Right renal pelvis (tissue), 4 donors: ENCODE measurements around the gene SLC7A6OS. TPM values are rescaled to one million over a fixed set of nuclear protein-coding genes. Genes with fewer than 3 reads are reported as not detected.
A peak's percentile ranks its signal among the peaks of the same experiment; 100 is the strongest.

Experiments
- DNase-seq, 4 donors: peaks; one replicate each; pipeline ENCODE4 v3.0.0-alpha.2; 2013; ENCODE audit warnings: low read depth in 4 of 4, low spot score in 3 of 4, missing footprints in 1 of 4
- polyA plus RNA-seq, 4 donors: library from polyadenylated mRNA; unstranded; fragments of 120-200 nt; gene quantifications; one replicate each; pipeline ENCODE4 v1.2.1, GENCODE V29; 2013; ENCODE audit not compliant: insufficient read length in 4 of 4

Gene SLC7A6OS
- polyA plus RNA-seq, 4 donors = 19.7 to 22.4 (median 21.3) TPM

DNA sequence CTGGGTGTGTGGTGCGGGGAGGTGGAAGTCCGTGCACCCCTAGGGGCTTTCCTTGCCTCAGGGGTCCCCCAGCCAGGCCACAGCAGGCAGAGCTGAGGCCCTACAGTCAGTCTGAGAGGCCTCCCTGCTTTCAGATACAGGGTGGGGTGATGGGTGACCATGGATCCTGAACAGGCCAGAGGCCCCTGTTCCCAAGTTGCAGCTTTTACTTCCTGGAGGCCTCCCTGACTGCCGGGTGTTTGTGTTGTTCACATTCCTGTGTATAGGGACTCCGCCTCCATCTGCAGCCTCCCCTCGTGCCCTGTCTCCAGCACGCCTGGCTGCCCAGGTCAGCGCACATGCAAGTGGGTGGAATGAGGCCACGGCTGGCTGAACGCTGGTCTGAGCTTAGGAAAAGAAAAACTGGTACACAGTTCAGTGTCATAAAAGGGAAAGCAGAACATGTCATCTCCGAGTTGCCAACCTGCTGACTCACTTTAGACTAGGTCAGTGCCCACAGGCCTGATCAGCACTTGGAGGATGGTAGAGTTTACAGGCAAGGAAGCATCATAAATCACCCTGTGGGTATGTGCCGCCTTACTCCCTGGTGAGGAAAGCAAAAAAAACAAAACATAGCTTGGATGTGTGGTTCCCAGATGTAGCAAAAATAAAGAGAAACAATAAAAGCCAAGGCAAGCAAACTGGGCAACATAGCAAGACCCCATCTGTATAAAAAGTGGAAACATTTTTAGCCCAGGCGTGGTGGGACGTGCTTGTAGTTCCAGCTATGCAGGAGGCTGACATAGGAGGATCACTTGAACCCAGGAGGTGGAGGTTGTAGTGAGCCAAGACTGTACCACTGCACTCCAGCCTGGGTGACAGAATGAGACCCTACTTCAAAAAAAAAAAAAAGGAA, 52.6 kb downstream of the SLC7A6OS start:
- DNase-seq = peak in 3 of 4 donors; percentile 44 to 83 (median 83)

DNA sequence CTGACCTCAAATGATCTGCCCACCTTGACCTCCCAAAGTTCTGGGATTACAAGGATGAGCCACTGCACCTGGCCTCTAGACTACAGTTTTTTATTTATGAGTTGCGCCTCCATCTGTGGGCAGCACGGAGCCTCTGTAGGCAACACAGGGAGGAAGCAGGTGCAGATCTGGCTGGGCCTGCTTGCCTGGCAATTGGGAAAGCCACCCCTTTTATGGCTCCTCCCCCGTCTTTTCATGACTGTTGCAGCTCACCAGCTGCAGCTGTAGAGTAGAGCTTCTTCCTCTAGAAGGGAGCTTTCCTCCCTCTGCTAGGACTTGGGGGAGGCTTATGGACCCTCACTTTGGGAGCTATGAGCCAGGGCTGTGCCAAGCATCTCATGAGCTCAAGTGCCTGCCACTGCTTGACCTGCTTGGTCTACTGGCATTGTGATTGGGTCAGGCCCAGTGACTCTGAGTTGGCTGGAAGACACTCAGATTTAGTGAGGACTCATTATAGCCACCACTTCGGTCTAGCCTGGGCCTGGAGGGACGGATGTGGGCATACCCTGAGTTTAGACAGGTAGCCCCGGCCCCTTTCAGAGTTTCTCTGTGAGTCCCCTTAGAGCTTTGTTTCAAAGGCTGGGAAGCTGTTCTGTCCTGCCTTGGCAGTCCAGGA, 53.4 kb downstream of the SLC7A6OS start:
- DNase-seq = no peak

- no peak for DNase-seq
Observed at GRCh38 chr16:68255712-68256111, 55.0 kb downstream of the SLC7A6OS start.

- no peak for DNase-seq
Observed at GRCh38 chr16:68253721-68254120, 57.0 kb downstream of the SLC7A6OS start.

DNA sequence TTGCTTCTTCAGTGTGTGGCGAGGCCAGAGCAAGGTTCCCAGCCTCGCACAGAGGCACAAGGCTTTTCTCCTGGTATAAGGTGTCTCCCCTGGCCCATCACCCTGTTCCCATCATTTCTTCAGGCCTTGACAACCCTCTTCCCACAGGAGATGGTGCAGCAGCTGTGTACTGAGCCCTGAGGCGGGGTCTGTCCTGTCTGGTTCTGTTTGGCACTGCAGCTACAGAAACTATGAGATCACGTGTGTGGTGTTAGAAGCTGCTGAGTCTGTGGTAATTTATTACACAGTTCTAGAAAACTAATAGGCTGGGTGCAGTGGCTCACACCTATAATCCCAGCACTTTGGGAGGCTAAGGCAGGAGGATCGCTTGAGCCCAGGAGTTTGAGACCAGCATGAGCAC, 58.4 kb downstream of the SLC7A6OS start:
- no peak for DNase-seq

DNA sequence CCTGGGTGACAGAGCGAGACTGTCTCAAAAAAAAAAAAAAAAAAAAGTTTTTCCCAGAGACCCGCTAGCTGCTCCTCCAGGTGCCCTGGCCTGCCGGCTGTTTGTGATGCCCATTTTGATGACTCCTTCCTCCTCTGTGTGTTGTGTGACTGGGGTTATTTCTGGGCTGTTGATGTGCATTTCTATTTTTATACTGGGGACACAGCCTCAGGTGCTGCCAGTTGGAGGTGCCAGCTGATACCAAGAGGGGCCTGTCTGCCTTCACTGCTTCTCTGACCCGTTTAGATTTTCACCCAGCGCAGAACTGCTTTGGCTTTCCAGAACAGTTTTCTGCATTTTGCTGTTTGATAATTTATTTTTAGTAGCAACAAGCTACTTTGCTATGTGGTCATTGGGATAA, 58.9 kb downstream of the SLC7A6OS start:
- DNase-seq = no peak

DNA sequence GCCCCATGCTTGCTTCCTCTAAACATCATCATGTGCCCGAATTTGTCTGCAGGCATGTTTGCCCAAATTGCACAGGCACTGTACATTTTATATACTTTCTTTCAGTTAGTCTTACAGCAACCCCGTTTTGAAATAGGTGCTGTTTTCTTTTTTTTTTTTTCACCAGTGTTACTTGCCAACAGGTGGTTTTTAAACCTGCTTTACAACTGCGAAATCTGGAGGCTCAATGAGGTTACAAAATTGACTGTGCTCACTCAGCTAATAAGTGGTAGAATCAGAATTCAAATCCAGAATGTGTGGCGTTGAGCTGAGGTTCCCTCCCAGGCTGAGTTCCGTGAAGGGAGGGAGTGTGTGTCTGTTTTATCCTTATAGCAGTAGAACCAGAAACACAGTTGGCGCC, 59.8 kb downstream of the SLC7A6OS start:
- no peak for DNase-seq

DNA sequence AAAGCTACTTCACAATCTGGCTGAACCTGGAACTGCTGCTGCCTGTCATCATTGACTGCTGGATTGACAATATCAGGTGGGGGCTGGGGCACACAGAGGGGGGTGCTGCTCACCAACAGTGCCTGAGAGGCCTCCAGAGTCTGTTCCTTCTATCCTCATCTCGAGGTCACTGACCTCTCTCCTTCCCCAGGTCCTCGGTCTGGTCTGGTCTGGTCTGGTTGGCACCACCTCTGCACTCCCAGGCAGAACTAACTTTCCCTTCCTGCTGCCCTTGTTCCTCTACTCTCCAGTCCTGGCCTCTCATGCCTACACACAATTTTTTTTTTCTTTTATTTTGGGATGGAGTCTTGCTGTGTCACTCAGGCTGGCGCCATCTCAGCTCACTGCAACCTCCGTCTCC, 61.4 kb downstream of the SLC7A6OS start:
- no peak for DNase-seq

Other genes with a start within 250 kb of the SLC7A6OS start
- 10 to 100 TPM; 32.2 to 39.0 (median 35.9) TPM for gene NFATC3, start 225.6 kb downstream of the SLC7A6OS start, polyA plus RNA-seq
- gene ESRP2, start 74.8 kb downstream of the SLC7A6OS start, polyA plus RNA-seq = 10 to 100 TPM; 26.3 to 36.3 (median 27.1) TPM
- 10 to 100 TPM; 20.8 to 24.1 (median 23.0) TPM for gene PLA2G15, start 65.6 kb downstream of the SLC7A6OS start, polyA plus RNA-seq
- 10 to 100 TPM; 12.6 to 16.3 (median 13.4) TPM for gene SLC7A6, start 46.4 kb downstream of the SLC7A6OS start, polyA plus RNA-seq
- gene PRMT7, start 73 bp upstream of the SLC7A6OS start, polyA plus RNA-seq = 10 to 100 TPM; 43.2 to 58.9 (median 51.4) TPM
- gene SMPD3, start 137.6 kb upstream of the SLC7A6OS start, polyA plus RNA-seq = 1 to 10 TPM; 1.1 to 1.5 (median 1.2) TPM
- gene ZFP90, start 228.3 kb upstream of the SLC7A6OS start, polyA plus RNA-seq = 10 to 100 TPM; 37.5 to 40.1 (median 39.0) TPM